SHP77 (cell line): ENCODE results near the gene AP1S3.
A peak's percentile ranks its signal among the peaks of the same experiment; 100 is the strongest.

Experiments used
- DNase-seq, 2 experiments: peaks; one replicate each; lab custom pipeline; 2025; lab: John Stamatoyannopoulos, UW

The AP1S3 gene

DNA sequence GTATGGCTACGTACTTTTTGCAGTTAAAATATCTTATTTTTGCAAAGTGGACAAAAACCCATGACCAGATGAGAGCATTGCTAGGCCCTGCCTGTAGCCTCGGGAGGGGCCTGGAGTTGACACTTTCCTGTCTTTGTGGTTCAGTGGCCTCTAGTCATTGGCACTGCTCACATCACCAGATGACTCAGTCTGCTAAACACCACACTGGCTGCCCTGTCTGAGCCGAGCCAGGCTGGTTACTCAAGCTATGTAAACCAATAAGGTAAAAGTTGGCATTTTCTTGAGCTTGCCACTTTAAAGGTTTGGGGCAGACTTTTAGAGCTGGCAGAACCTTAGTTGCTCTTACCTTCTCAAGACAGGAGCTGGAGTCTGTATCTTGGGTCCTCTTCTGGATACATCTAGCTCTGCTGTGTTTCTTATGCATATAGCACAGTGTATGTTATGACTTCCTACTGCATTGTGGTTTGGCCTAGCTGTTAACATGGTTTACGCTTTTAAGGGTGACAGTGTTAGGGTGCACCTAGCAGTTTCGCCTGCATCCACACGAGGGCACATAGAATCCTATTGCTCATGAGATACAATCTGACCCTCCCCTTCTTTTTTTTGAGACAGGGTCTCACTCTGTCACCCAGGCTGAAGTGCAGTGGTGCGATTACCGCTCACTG lies 76.4 kb downstream of the AP1S3 start:
- DNase-seq: no peak

DNA sequence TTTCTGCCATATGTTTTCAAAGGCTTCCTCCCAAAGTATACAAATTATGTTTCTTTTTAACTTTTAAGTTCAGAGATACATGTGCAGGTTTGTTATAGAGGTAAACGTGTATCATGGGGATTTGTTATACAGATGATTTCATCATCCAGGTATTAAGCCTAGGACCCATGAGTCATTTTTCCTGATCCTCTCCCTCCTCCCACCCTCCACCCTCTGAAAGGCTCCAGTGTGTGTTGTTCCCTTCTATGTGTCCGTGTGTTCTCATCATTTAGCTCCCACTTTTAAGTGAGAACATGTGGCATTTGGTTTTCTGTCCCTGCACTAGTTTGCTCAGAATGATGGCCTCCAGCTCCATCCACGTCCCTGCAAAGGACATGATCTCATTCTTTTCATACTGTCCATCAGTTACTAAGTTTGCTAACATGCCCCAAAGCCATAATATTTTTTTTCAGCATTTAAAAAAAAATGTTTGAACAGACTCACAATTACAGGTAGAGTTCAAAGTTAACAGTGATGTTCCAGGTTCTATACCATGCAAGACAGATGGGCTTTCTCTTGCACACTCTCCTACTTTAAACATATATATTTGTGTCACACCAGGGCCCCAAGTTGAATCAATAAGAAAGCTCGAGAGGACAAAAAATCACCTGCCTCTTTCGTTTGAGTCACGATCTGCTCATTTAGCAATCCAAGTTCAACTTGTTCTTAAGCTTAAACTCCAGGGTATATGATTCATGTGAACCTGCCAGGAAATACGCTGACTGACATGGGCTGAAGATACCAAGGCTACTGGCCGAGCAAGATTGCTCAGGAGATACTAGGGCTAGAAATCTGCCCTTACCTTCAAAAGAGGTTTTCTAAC lies 77.6 kb downstream of the AP1S3 start:
- no peak for DNase-seq

DNA sequence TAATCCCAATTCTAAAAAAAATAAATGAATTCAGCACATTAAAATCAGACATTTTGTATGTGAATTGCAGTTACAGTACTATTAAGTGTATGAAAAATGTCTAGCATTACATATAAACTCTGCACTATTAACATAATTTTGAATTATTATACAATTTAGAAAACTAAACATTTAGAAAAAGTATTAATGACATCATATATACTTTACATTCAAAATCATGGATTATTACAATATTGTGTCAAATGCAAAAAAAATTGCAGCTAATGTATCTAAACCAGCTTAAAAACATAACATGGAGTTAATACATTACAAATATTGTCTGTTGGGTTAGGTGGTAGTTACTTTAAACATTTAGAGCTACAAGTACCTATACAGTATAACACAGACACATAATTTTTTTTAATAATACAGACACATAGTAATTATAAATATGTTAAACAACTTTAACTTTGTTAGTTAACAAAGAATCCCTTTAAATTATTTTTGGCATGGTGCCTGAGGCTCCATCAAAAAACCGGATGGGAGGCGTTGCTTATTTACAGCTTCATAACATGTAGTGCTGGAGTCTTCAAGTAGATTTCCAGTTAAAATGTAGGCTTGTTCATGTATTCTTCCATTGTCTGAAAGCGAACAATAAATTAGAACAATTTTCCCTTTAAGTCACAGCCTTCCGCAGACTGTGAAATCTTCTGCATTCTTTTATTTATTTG lies 79.1 kb downstream of the AP1S3 start:
- DNase-seq: no peak

DNA sequence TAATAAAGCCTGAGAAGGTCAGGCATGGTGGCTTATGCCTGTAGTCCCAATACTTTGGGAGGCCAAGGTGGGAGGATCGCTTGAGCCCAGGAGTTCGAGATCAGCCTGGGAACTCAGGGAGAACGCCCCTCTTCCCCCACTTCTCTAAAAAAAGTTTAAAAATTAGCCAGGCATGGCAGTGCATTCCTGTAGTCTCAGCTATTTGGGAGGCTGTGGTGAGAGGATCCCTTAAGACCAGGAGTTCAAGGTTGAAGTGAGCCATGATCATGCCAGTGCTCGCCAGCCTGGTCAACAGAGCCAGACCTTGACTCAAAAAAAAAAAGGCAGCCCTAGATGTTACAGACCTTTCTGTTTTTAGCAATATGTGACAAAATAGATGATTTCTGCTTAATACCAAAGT lies 83.4 kb downstream of the AP1S3 start:
- DNase-seq: no peak

DNA sequence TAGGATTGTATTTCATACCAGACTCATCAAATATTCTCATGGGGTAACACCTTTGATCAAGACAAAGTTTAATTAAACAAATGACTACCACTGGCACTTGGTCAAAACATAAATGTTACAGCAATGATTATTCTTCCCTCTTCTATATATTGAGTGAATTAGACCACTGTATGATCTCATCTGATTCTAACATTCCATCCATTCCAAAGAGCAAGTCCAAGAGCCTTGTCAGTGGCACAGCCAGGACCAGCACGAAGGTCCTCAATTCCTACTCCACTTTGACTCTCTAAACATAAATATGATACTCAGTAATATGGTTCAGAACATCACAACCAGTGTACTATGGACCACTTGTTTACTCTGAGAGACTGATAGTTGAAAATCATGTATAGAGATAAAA lies 86.4 kb downstream of the AP1S3 start:
- DNase-seq: no peak

DNA sequence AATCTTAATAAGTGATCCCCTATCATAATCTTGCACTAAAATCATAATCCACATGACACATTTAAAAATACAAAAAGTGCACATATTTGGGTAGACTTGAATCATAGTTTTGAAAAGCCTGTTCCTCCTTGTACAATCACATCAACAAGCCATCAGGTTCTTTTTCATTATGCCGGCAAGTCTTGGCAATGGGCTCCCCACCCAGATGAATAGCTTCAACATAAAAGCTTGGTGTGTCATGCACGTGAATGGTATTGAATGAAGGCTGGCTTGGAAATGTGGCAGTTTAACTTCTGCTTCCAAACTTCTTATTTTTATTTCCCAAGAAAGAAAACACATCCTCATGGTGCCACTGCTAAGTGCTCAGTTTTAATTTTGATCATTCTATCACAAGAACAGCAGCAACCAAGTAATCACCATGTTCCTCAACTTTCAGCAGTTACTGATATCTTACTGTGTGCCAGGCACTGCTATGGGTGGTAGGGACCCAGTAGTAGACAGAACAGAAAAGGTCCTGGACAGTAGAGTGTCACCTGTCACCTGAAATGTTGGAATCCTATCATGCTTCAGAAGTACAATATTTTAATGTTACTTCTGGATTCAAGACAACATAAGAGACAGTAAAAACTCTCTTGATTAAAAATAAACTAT lies 89.9 kb downstream of the AP1S3 start:
- no peak for DNase-seq

DNA sequence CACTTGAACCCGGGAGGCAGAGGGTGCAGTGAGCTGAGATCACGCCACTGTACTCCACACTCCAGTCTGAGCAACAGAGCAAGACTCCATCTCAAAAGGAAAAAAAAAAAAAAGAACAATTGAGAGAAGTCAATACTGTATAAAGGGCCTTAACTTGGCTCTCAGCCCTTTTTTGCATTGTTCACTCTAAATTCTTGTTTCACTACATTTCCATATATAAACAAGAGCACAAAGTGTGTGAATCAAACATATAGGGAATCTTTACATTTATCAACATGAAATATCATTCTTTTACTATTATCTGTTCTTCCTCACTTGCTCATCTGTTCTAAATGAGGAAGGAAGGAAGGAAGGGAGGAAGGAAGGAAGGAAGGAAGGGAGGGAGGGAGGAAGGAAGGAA lies 90.8 kb downstream of the AP1S3 start:
- DNase-seq: no peak

DNA sequence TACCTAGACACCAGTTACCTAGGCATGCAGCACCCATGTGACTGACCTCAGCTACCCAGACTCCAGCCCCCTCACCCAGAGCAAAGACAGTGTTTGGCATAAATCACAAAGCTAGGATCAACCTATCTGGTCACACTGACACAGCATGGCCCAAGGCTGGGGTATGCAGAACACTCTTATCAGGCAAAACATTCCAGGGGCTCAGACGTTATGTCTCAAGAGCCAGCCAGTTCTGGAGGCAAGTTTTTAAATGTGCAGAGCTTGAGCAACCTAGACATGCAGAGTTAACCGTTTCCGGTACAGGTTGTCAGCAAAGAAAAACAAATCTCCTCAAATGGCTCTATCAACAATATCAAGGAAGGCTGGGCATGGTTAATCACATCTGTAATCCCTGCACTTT lies 92.8 kb downstream of the AP1S3 start:
- no peak for DNase-seq

DNA sequence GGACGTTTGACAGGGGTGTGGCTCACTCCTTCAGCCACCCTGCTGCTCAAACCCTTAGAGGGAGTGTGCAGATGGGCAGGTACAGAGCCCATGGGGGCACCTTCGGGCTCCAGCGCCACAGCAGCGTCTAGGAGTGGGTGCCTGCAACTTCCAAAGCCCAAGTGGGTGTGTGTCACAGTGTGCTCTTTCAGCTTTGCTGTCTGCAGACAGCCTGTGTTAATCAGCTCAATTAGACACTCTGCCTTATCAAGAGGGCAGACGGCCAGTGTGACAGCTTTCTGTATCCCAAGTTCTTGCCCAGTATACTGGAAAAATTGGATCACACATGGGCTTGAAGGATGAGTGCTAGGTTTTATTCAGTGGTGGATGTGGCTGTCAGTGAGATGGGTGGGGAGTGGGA lies 96.7 kb downstream of the AP1S3 start:
- no peak for DNase-seq

DNA sequence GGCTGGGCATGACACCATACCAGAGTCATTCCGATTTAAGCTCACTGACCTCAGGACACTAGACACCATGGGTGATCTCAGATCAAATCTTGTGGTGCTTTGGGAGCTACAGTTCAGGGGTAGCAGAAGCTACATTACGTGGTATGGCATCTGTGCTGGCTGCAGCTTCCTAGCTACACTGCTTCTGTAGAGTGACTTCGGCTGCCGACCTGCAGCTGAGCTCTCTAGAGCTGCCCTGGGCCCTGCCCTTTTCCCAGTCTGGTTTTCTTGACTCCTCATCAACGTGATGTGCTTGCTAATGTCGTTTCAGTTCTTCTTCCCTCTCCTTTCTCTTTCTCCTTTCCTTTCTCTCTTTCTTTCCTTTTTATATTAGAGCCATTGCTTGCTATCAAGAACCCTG lies 100.2 kb downstream of the AP1S3 start:
- no peak for DNase-seq

DNA sequence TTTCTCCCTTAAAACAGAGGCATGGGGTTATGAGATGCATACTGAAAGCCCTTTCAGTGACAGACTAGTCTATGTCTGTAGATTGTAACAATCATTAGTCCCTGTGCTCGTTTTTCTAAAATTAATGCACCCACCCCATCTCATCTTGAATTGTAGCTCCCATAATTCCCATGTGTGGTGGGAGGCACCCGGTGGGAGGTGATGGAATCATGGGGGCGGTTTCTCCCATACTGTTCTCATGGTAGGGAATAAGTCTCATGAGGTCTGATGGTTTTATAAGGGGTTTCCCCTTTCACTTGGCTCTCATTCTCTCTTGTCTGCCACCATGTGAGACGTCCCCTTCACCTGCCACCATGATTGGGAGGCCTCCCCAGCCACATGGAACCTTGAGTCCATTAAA lies 100.9 kb downstream of the AP1S3 start:
- no peak for DNase-seq

DNA sequence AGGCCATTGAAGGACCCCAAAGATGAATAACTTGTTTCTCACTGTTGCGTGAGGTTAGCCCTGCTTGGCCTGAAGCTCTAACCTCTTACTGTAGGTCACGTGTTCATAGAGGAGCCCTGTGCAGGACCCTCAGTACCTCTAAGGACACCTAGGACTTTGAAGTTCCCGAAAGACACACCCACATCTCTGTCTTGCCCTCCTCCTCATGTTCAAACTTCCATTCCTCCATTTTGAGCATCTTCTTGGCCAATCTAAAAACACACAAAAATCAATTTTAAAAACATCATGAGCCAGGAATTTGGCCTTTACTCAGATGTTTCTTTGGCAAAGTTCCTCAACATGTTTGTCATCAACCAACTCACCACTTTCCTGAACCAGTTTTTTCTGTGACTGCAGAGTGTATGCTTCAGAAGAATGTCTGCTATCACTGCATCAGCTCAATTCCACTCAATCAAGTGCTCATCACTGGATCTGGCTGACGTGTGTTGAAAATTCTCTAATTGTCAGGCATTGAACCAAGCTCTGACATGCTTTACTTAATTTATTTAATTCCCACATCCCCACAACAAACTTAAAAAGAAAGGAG lies 101.6 kb downstream of the AP1S3 start:
- no peak for DNase-seq

DNA sequence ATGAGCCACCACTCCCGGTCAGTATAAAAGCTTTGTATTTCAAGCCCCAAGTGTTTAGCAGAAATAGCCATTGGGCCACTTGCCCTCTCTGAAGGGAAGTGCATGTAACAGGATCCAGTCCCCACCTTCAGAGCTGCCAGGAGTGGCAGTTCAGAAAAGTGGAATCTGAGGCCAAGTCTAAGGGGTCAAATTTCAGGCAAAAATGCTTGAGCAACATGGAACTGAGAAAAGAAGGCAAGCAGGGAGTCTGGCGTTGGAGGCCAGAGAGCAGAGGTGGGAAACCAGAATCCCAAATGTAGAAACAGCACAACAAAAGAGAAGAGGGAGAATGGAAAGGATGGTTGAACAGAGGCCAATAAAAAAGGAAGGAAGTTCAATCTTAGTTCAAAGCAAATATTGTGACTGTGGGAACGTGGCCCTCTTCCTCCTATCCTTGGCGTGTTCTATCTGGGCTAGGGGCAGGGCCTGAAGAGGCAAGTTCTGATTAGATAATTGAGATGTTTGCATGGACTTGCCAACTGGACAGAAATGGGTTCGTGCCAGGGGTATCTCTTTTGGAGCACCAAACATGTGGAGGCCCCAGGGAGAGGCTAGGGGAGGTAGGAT lies 102.2 kb downstream of the AP1S3 start:
- DNase-seq: no peak

DNA sequence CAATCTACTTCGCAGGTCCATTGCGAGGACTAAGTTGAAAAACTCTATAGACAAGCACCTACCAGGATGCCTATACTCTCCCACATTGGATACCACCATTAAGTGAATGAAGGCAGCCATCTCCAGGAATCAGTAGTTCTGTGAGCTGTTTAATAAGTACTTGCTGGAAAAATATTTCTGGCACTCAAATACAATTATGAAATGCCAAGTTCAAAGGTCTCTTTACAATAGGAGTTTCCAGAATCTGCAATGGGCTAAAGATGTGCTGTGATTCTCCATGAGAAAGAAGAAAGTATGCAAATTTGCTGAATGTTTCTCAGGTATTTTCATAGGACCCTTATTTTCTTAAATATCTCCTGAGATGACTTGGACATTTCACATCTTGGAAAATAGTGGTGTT lies 103.0 kb downstream of the AP1S3 start:
- no peak for DNase-seq

DNA sequence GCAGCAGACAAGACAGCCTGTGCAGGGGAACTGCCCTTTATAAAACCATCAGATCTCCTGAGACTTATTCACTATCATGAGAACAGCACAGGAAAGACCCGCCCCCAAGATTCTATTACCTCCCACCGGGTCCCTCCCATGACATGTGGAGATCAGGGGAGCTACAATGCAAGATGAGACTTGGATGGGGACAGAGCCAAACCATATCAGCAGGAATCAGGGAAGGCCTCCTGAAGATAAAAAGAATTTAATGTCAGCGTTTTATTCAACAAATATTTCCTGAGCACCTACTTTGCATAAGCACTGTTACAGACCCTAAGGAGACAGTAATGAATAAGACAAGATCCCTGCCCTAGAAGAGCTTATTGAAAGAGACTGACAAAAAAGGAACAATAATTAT lies 105.0 kb downstream of the AP1S3 start:
- no peak for DNase-seq

DNA sequence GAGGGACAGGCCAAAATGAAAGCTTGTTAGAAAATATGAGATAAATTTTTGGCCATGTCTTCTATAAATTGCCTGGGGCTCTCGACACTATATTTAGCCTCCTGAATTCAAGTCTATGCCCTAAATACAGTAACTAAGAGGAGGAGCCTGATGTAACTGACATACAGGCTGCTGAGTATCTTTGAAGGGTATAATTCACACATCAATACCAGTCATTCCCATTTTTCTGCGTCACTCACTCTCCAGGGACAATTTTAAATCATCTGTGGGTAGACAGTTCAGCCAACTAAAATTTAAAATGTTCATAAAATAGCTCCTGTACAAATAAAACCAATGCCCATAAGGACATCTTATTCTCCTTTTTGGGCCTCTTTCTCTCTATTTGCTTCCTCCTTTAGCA lies 105.9 kb downstream of the AP1S3 start:
- DNase-seq: no peak

DNA sequence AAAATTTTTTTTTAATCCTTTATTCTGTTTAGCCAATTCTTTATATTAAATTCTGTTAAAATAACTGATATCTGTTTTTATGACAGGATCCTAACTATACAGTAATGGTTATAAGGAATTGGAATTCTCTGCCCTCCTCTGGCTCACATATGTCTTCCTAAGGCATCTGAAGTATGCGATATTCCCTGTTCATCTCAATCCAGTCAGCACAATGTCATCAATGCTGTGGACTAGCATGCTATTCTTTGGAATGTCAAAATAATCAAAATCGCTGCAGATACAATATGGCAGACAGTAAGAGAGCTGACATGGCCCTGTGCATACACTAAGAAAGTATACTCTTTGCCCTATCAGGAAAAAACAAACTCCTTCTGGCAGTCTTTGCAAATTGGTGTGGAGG lies 107.6 kb downstream of the AP1S3 start:
- DNase-seq: no peak

DNA sequence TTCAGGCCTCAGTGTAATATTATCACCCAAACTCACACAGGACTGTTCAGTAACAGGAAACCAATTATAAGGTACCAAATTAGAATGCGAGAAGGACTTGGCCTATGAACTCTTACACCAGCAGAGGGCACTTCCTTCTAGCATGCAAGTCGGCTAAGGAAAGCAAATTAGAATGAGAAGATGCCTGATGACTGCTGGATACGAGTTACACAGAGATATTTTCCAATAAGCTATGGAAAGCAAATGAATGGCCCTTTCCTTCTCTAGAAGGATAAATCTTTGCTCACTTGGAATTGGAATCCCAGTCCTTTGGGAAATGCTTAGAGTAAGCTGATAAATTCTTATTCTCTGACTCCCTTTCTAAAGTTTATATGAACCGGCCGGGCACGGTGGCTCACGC lies 109.8 kb downstream of the AP1S3 start:
- peak; percentile 63 to 83 for DNase-seq

DNA sequence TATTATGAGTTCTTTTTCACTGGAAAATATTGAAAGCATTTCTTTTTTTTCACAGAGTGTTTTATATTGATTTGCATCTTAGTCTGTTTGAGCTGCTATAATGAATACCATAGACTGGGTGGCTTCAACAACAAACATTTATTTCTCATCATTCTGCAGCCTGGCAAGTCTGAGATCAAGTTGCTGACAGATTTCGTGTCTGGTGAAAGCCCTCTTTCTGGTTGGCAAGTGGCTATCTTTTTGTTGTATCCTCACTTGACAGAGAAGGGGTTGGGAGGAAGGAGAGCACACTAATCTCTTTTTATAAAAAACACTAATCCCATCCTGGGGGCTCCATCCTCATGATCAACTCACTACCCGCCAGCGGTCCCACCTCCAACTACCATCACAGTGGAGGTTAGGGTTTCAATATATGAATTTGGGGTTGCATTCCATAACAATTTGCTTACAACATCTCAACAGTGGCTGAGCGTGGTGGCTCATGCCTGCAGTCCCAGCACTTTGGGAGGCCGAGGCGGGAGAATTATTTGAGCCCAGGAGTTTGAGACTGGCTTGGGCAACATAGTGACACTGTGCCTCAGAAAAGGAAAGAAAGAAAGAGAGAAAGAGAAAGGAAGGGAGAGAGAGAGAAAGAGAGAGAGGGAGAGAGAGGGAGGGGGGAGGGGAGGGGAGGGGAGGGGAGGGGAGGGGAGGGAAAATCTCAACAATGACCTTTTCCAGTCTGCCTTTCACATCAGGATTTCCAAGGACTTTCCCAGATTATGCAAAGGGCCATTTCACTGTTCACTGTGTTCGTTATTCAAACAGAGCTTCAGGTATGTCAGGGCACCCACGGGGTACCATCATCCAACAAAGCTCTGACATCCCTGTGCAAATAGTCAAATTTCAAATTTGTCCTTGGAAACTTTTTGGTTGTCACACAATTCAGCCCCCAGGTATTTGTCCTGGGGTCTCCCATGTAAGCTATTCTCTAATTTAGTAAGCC lies 111.1 kb downstream of the AP1S3 start:
- DNase-seq: peak; percentile 19 to 24

DNA sequence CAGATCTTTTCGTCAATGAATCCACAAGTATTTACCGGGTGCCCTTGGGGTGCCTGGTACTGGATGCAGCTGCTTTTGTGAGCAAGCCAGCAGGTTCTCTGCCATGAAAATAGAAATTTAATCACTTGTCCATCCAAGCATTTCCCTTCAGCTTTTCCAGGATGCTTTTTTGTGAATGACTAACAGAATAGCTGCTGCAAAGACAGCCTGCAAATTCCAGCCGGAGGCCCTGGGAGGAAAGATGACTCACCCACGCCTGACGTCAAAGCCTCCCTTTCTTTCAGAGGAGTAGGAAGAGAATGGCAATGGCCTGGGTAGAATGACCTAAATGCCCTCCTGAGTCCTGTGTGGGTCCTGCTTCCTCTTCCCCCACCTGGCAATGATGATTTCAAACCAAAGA lies 111.9 kb downstream of the AP1S3 start:
- peak; percentile 88 to 93 for DNase-seq
